ENCODE data around the gene MUC12. TPM values are rescaled to one million over a fixed set of nuclear protein-coding genes. Genes with fewer than 3 reads are reported as not detected.

The MUC12 gene
- total RNA-seq, 1 experiment from 2014 or later = 11.5 TPM

- H2BK120ac ChIP-seq (ENCODE audit: low read depth, low read length, poor library complexity, severe bottlenecking) = no peak overlapping the region
- H4K5ac ChIP-seq (ENCODE audit: insufficient read length, low read depth, low read length) = no peak overlapping the region
- Mint-ChIP-seq H3K9me3 (peaks cover 12 to 13% of the 10 kb centered on the region in 2 experiments), H3K27ac (peak overlapping the region in 2 of 3 experiments; percentile 45 to 74; a peak in 2 of 7 replicates), H3K4me3 (no peak overlapping the region; a peak in 2 of 5 replicates), H3K4me1 (peaks cover 45 to 54% of the 10 kb centered on the region in 2 experiments), H3K27me3 (ENCODE audit: low read depth) (peaks cover 4% of the 10 kb centered on the region; the same call in 1 of the 2 replicates), H3K36me3 (ENCODE audit: insufficient read depth in 1 of 3, low read depth in 3 of 3) (peaks cover 5 to 12% (median 9%) of the 10 kb centered on the region in 3 experiments)
- peaks cover 8% of the 10 kb centered on the region; the same call in 1 of the 2 replicates for H3K4me1 ChIP-seq (ENCODE audit: insufficient read depth, low read length)
- no peak for DNase-seq
- no peaks in the 10 kb centered on the region for H3K79me2 ChIP-seq (ENCODE audit: insufficient read depth, low read length)
- no peak overlapping the region for H4K91ac ChIP-seq (ENCODE audit: insufficient read length, low read depth, low read length)
- H2BK12ac ChIP-seq (ENCODE audit: insufficient read length, low read depth, low read length) = no peak overlapping the region
- H4K20me1 ChIP-seq (ENCODE audit: control insufficient read depth, insufficient read depth, insufficient read length) = no peaks in the 10 kb centered on the region
- H2BK5ac ChIP-seq (ENCODE audit: insufficient read length, low read length) = no peak overlapping the region
- H3K56ac ChIP-seq (ENCODE audit: insufficient read length, low read depth, low read length) = no peak overlapping the region
- no peak overlapping the region for H3K4me2 ChIP-seq (ENCODE audit: insufficient read depth, insufficient read length, low read length)
- H3K27ac ChIP-seq (ENCODE audit: insufficient read length, low read depth, low read length) = no peak overlapping the region
- H2AFZ ChIP-seq (ENCODE audit: low read length) = no peak overlapping the region
- no peak overlapping the region for H2BK15ac ChIP-seq (ENCODE audit: low read depth, low read length)
- H3K4ac ChIP-seq (ENCODE audit: low read depth, low read length) = no peak overlapping the region
- H3K18ac ChIP-seq (ENCODE audit: insufficient read length, low read depth, low read length) = no peak overlapping the region
- no peaks in the 10 kb centered on the region for H3K79me1 ChIP-seq (ENCODE audit: insufficient read depth, low read depth, low read length, poor library complexity, severe bottlenecking)
- H2BK20ac ChIP-seq (ENCODE audit: low read depth, low read length, poor library complexity, severe bottlenecking) = no peak overlapping the region
- H3K14ac ChIP-seq (ENCODE audit: insufficient read depth, low read length) = no peak overlapping the region; the same call in 1 of the 2 replicates
- no CpG with 5 or more reads among the region's 4 CpGs for WGBS (ENCODE audit: extremely low coverage, insufficient read length, low lambda C conversion rate)
- H3K9me3 ChIP-seq (ENCODE audit: control insufficient read depth, low read depth, low read length) = no peaks in the 10 kb centered on the region
- TF ChIP-seq CTCF (conservative IDR thresholded peaks at IDR 0.05) = no peak
- H2AK5ac ChIP-seq (ENCODE audit: insufficient read length, low read length) = no peak overlapping the region
- no peaks in the 10 kb centered on the region for H3K27me3 ChIP-seq (ENCODE audit: insufficient read depth, low read length)
- H3K23me2 ChIP-seq (ENCODE audit: insufficient read length, low read depth, low read length, poor library complexity, severe bottlenecking) = no peaks in the 10 kb centered on the region
- H3K23ac ChIP-seq (ENCODE audit: insufficient read length, low read depth, low read length) = no peak overlapping the region
- H3T11ph ChIP-seq (ENCODE audit: low read length) = no peak overlapping the region
- no peak overlapping the region for H3K9ac ChIP-seq (ENCODE audit: extremely low read depth, insufficient read length, low read length)
- no peak overlapping the region for H4K8ac ChIP-seq (replicated peaks; ENCODE audit: insufficient read length, low read depth, low read length)
Observed at GRCh38 chr7:100946111-100946510, 23.3 kb upstream of the MUC12 start.

All from H9 (cell line).